Neural progenitor cell (in vitro differentiated cells): Measurements from ENCODE around the gene SHROOM3. TPM values are rescaled to one million over a fixed set of nuclear protein-coding genes. Genes with fewer than 3 reads are reported as not detected.

Experiments used
- DNase-seq: peaks from one replicate; pipeline ENCODE4 v3.0.0-alpha.2; 2016; ENCODE audit warnings: low spot score
- H2AFZ ChIP-seq: fragments of 200-600 bp; sonication (generic); replicated peaks from 2 replicates; pipeline ENCODE4 v1.6.1; 2016; ENCODE audit warnings: antibody characterized with exemption
- H3F3A ChIP-seq: fragments of 200-600 bp; sonication (generic); 2 replicates; pipeline ENCODE4 v1.6.1; 2016; ENCODE audit warnings: antibody characterized with exemption, low read depth
- H3K27ac ChIP-seq: fragments of 200-600 bp; sonication (generic); 2 replicates; pipeline ENCODE4 v1.5.1; 2016; ENCODE audit warnings: mild to moderate bottlenecking
- H3K27me3 ChIP-seq: fragments of 200-600 bp; sonication (generic); 2 replicates; pipeline ENCODE4 v1.6.1; 2016; ENCODE audit warnings: mild to moderate bottlenecking, moderate library complexity
- H3K36me3 ChIP-seq: fragments of 200-600 bp; sonication (generic); 2 replicates; pipeline ENCODE4 v1.5.1; 2016
- H3K4me1 ChIP-seq: fragments of 200-600 bp; sonication (generic); 2 replicates; pipeline ENCODE4 v1.6.1; 2016; ENCODE audit warnings: mixed run types
- H3K4me2 ChIP-seq: fragments of 200-600 bp; sonication (generic); 2 replicates; pipeline ENCODE4 v1.6.1; 2016
- H3K4me3 ChIP-seq: fragments of 200-600 bp; sonication (generic); 2 replicates; pipeline ENCODE4 v1.5.1; 2016
- H3K79me2 ChIP-seq: fragments of 200-600 bp; sonication (generic); 2 replicates; pipeline ENCODE4 v1.6.1; 2016; ENCODE audit warnings: low read depth
- H3K9ac ChIP-seq: fragments of 200-600 bp; sonication (generic); 2 replicates; pipeline ENCODE4 v1.6.1; 2016
- H3K9me3 ChIP-seq: fragments of 200-600 bp; sonication (generic); 2 replicates; pipeline ENCODE4 v1.5.1; 2016; ENCODE audit warnings: low read depth
- H4K20me1 ChIP-seq: fragments of 200-600 bp; sonication (generic); 2 replicates; pipeline ENCODE4 v1.6.1; 2016; ENCODE audit warnings: low read depth
- H3K27ac Mint-ChIP-seq: 3 replicates; pipeline ENCODE4 v1.8.0; 2021; ENCODE audit warnings: mixed read lengths
- H3K27me3 Mint-ChIP-seq: 2 replicates; pipeline ENCODE4 v1.8.0; 2022; ENCODE audit warnings: low read depth, mild to moderate bottlenecking, inconsistent platforms, moderate library complexity, mixed read lengths; ENCODE audit not compliant: insufficient read depth
- H3K36me3 Mint-ChIP-seq: 3 replicates; pipeline ENCODE4 v1.8.0; 2021; ENCODE audit warnings: mixed read lengths
- H3K4me1 Mint-ChIP-seq: 3 replicates; pipeline ENCODE4 v1.8.0; 2021; ENCODE audit warnings: mixed read lengths
- H3K4me3 Mint-ChIP-seq: 3 replicates; pipeline ENCODE4 v1.8.0; 2021; ENCODE audit warnings: mild to moderate bottlenecking, moderate library complexity, mixed read lengths
- H3K9me3 Mint-ChIP-seq: 3 replicates; pipeline ENCODE4 v1.8.0; 2020; ENCODE audit warnings: mixed read lengths
- EZH2 ChIP-seq: fragments of 200-600 bp; sonication (generic); IDR thresholded peaks from 2 replicates; pipeline ENCODE4 v1.6.1; 2017; ENCODE audit warnings: antibody characterized with exemption, mild to moderate bottlenecking, moderate library complexity
- EZH2phosphoT487 ChIP-seq: fragments of 200-600 bp; sonication (generic); IDR thresholded peaks from 2 replicates; pipeline ENCODE4 v1.6.1; 2017; ENCODE audit warnings: antibody characterized with exemption
- total RNA-seq: library from RNA; depleted of rRNA; stranded (reverse); fragments of >200 nt; gene quantifications from 2 replicates; pipeline ENCODE4 v1.2.3, GENCODE V29; 2015; ENCODE audit warnings: low replicate concordance
- TF ChIP-seq, protein P1 (sequence below): fragments of 200-600 bp; sonication (generic); IDR thresholded peaks from 2 replicates; pipeline ENCODE4 v1.5.1; 2017; ENCODE audit warnings: antibody characterized with exemption, mild to moderate bottlenecking

The SHROOM3 gene
- total RNA-seq, 1 donor from 2014 or later = 36.6 TPM

DNA sequence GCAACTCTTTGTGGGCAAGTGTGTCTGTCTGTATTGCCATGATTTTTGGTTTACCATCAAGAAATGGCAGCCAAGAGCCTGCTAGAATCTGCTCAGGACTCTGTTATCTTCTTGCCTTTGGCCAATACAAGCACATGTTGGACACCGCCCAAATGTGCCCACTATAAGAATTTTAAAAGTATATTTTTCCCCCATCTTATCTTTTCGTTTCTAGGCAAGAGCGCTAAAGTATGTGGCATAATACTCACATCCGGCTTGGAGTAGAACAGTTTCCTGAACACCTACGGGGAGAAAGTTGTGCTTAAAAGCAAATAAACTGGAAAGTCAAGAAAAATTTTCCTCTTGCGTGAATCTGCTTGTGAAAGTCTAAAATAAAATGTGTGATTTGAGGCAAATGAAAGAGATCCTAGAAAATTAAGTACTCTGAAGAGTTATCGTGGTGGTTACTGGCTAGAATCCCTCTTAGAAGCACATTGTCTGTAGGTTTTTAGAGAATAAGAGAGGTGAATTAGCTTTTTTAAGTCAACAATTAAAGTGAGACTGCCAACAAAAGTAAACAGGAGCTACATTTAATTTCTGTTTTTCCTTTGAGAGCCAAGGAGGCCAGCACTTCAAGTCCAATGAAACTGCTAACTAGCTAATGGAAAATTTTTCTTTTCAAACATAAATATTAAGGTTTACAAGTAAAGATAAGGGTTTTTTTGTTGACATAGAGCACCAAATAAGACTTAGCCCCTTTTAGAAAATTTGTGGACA, 242.7 kb downstream of the SHROOM3 start:
- peaks cover 31% of the 10 kb centered on the region for H3K36me3 Mint-ChIP-seq

DNA sequence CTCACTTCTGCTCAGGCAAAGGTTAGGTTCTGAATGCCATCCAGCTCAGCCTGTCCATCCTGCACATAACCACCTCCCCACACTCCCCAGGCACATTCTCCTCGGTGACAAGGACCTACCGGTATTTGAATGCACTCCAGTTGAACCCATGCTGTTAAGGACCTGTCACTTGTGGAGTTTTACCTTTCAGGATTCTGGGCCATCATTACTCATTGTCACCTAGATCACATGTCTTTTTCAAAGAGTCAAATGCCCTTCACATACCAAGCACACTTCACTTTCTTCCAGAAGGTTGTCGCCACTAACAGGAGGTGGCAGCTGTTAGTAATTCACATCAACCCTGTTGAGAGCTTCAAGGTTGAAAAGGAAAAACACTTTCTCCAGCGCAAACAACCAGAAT, 244.7 kb downstream of the SHROOM3 start:
- TF ChIP-seq EZH2phosphoT487 = no peak
- TF ChIP-seq, protein P1, sequence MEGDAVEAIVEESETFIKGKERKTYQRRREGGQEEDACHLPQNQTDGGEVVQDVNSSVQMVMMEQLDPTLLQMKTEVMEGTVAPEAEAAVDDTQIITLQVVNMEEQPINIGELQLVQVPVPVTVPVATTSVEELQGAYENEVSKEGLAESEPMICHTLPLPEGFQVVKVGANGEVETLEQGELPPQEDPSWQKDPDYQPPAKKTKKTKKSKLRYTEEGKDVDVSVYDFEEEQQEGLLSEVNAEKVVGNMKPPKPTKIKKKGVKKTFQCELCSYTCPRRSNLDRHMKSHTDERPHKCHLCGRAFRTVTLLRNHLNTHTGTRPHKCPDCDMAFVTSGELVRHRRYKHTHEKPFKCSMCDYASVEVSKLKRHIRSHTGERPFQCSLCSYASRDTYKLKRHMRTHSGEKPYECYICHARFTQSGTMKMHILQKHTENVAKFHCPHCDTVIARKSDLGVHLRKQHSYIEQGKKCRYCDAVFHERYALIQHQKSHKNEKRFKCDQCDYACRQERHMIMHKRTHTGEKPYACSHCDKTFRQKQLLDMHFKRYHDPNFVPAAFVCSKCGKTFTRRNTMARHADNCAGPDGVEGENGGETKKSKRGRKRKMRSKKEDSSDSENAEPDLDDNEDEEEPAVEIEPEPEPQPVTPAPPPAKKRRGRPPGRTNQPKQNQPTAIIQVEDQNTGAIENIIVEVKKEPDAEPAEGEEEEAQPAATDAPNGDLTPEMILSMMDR = no peak
- TF ChIP-seq EZH2 = no peak
- peaks cover 29% of the 10 kb centered on the region for H3K36me3 Mint-ChIP-seq
- H3K27me3 Mint-ChIP-seq = peaks cover 5% of the 10 kb centered on the region
- Histone ChIP-seq H3K4me2 (no peak overlapping the region), H3K9me3 (no peaks in the 10 kb centered on the region), H3K9ac (no peak overlapping the region), H2AFZ (no peak overlapping the region), H3K79me2 (no peaks in the 10 kb centered on the region), H3F3A (no peaks in the 10 kb centered on the region), H3K4me3 (no peak overlapping the region), H3K27me3 (no peaks in the 10 kb centered on the region), H4K20me1 (peaks cover 35% of the 10 kb centered on the region), H3K36me3 (no peaks in the 10 kb centered on the region), H3K4me1 (no peaks in the 10 kb centered on the region), H3K27ac (no peak overlapping the region)
- H3K9me3 Mint-ChIP-seq = peaks cover 2% of the 10 kb centered on the region
- no peak overlapping the region for H3K4me3 Mint-ChIP-seq
- no peak overlapping the region for H3K27ac Mint-ChIP-seq
- H3K4me1 Mint-ChIP-seq = peaks cover 15% of the 10 kb centered on the region
- no peak for DNase-seq

More for the DNA sequence above, 242.7 kb downstream of the SHROOM3 start:
- H3K9me3 ChIP-seq = no peaks in the 10 kb centered on the region
- H3K36me3 ChIP-seq = no peaks in the 10 kb centered on the region
- no peak overlapping the region for H3K4me3 ChIP-seq
- H3K27me3 ChIP-seq = no peaks in the 10 kb centered on the region
- H3K27ac Mint-ChIP-seq = no peak overlapping the region
- H3K4me1 Mint-ChIP-seq = peaks cover 15% of the 10 kb centered on the region
- H3K27me3 Mint-ChIP-seq = peaks cover 5% of the 10 kb centered on the region
- no peaks in the 10 kb centered on the region for H3K4me1 ChIP-seq
- H3K27ac ChIP-seq = no peak overlapping the region
- H3K9ac ChIP-seq = no peak overlapping the region
- H3K4me3 Mint-ChIP-seq = no peak overlapping the region
- H3F3A ChIP-seq = no peaks in the 10 kb centered on the region
- no peak overlapping the region for H2AFZ ChIP-seq
- no peaks in the 10 kb centered on the region for H3K79me2 ChIP-seq
- peaks cover 18% of the 10 kb centered on the region for H4K20me1 ChIP-seq
- TF ChIP-seq EZH2 (no peak), EZH2phosphoT487 (no peak)
- TF ChIP-seq, protein P1 = no peak
- H3K9me3 Mint-ChIP-seq = peaks cover 2% of the 10 kb centered on the region
- DNase-seq = no peak
- no peak overlapping the region for H3K4me2 ChIP-seq

DNA sequence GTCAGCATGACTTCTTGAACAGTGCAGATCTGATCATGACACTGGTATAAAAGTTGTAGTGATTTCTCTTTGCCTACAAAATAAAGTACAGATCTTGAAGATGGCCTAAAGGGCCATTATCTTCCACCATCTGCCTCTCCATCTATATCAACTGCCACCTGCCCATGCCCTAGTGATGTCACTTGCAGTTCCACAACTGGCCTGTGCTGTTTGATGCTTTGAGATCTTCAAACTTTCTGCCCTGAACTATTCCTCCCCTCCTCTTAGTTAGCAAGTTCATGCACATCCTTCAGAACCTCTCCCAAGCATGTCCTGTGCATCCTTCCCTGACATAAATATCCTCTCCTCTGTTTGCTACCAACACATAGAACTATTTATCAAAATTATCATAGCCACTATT, 245.9 kb downstream of the SHROOM3 start:
- peaks cover 21% of the 10 kb centered on the region for H3K36me3 Mint-ChIP-seq
- H3F3A ChIP-seq = no peaks in the 10 kb centered on the region
- H3K4me1 ChIP-seq = no peaks in the 10 kb centered on the region
- no peaks in the 10 kb centered on the region for H3K79me2 ChIP-seq
- peaks cover 46% of the 10 kb centered on the region for H4K20me1 ChIP-seq
- no peak overlapping the region for H3K9ac ChIP-seq
- DNase-seq = no peak
- H3K27me3 ChIP-seq = no peaks in the 10 kb centered on the region
- H3K27ac Mint-ChIP-seq = no peak overlapping the region
- H3K9me3 ChIP-seq = no peaks in the 10 kb centered on the region
- H3K4me3 ChIP-seq = no peak overlapping the region
- H3K4me1 Mint-ChIP-seq = peaks cover 15% of the 10 kb centered on the region
- H2AFZ ChIP-seq = no peak overlapping the region
- H3K9me3 Mint-ChIP-seq = peaks cover 2% of the 10 kb centered on the region
- H3K4me3 Mint-ChIP-seq = no peak overlapping the region
- H3K4me2 ChIP-seq = no peak overlapping the region
- TF ChIP-seq, protein P1 = no peak
- TF ChIP-seq EZH2phosphoT487 = no peak
- TF ChIP-seq EZH2 = no peak
- H3K36me3 ChIP-seq = no peaks in the 10 kb centered on the region
- H3K27ac ChIP-seq = no peak overlapping the region
- H3K27me3 Mint-ChIP-seq = peaks cover 5% of the 10 kb centered on the region
